ENCODE results near the gene INO80E. TPM values are rescaled to one million over a fixed set of nuclear protein-coding genes. Genes with fewer than 3 reads are reported as not detected.
"Not testable (repeated sequence)": the region's sequence is repeated elsewhere in the genome, so short reads cannot be mapped to it uniquely, and the experiment has no call there.

INO80E gene
- total RNA-seq, 3 donors from 2014 or later (not counting 1 experiment from before 2014, with no cell fraction given) = 75.0 to 107 (median 99.5) TPM

GRCh38 chr16:30010844-30011713 lies 15.0 kb downstream of the INO80E start, which contains the start of gene DOC2A:
TSS of gene DOC2A (minus strand) at chr16:30011027. CDS start at chr16:30010222, 805 bp downstream.
- Histone ChIP-seq H3K9me3 (ENCODE audit: control insufficient read depth, insufficient read depth, low read length) (no peaks in the 10 kb centered on the region), H3K4me3 (ENCODE audit: low read length) (no peak within 1 kb of the TSS), H3K36me3 (ENCODE audit: control insufficient read depth, insufficient read depth, low read length) (no peaks in the 10 kb centered on the region), H3K27ac (ENCODE audit: low read length) (no peak within 1 kb of the TSS), H3K4me1 (ENCODE audit: control insufficient read depth, insufficient read depth, low read length) (peaks cover 14% of the 10 kb centered on the region), H3K27me3 (ENCODE audit: control insufficient read depth, insufficient read depth, low read length) (peaks cover 13% of the 10 kb centered on the region)
- ATAC-seq (peak; percentile 59 to 91 (median 75)), DNase-seq (peak in 1 of 2 donors; percentile 56)
- Mint-ChIP-seq H3K27ac (no peak within 1 kb of the TSS), H3K27me3 (ENCODE audit: low read depth in 2 of 2) (peaks cover 7 to 29% of the 10 kb centered on the region in 2 donors), H3K4me3 (peak within 1 kb of the TSS; percentile 85), H3K36me3 (no peaks in the 10 kb centered on the region), H3K9me3 (no peaks in the 10 kb centered on the region), H3K4me1 (peaks cover 5 to 17% of the 10 kb centered on the region in 2 donors)
- intact Hi-C loops (cut with micrococcal nuclease) = no loop called here
- no peak for TF ChIP-seq CTCF (IDR thresholded peaks at IDR 0.05)
- under 1% methylated on average over 99 of the region's 99 CpGs for WGBS (ENCODE audit: insufficient coverage)

- Histone ChIP-seq H3K27ac (ENCODE audit: low read length) (no peak overlapping the region), H3K4me1 (ENCODE audit: control insufficient read depth, insufficient read depth, low read length) (peaks cover 14% of the 10 kb centered on the region), H3K36me3 (ENCODE audit: control insufficient read depth, insufficient read depth, low read length) (no peaks in the 10 kb centered on the region), H3K9me3 (ENCODE audit: control insufficient read depth, insufficient read depth, low read length) (no peaks in the 10 kb centered on the region), H3K4me3 (ENCODE audit: low read length) (no peak overlapping the region), H3K27me3 (ENCODE audit: control insufficient read depth, insufficient read depth, low read length) (peaks cover 13% of the 10 kb centered on the region)
- Mint-ChIP-seq H3K27me3 (ENCODE audit: low read depth in 2 of 2) (peaks cover 7 to 32% of the 10 kb centered on the region in 2 donors), H3K4me1 (peaks cover 5 to 17% of the 10 kb centered on the region in 2 donors), H3K36me3 (no peaks in the 10 kb centered on the region), H3K9me3 (no peaks in the 10 kb centered on the region), H3K27ac (no peak overlapping the region), H3K4me3 (peak overlapping the region; percentile 85)
- ATAC-seq (no peak), DNase-seq (no peak)
- 25% methylated on average over 30 of the region's 31 CpGs for WGBS (ENCODE audit: insufficient coverage)
- intact Hi-C loops (cut with micrococcal nuclease) = no loop called here
- no peak for TF ChIP-seq CTCF (IDR thresholded peaks at IDR 0.05)
These were observed 15.9 kb downstream of the INO80E start for GRCh38 chr16:30011714-30012504.

GRCh38 chr16:30012598-30012997 lies 16.6 kb downstream of the INO80E start:
- ATAC-seq; DNase-seq; H3K9me3 Mint-ChIP-seq; H3K36me3 Mint-ChIP-seq; H3K4me3 Mint-ChIP-seq; H3K27ac Mint-ChIP-seq; H3K27ac ChIP-seq (ENCODE audit: low read length); intact Hi-C loops (cut with micrococcal nuclease); H3K9me3 ChIP-seq (ENCODE audit: control insufficient read depth, insufficient read depth, low read length); H3K4me3 ChIP-seq (ENCODE audit: low read length); H3K36me3 ChIP-seq (ENCODE audit: control insufficient read depth, insufficient read depth, low read length): not testable (repeated sequence)
- 89% methylated on average over 10 of the region's 14 CpGs for WGBS (ENCODE audit: insufficient coverage)
- peaks cover 14% of the 10 kb centered on the region for H3K4me1 ChIP-seq (ENCODE audit: control insufficient read depth, insufficient read depth, low read length)
- Mint-ChIP-seq H3K4me1 (peaks cover 5 to 17% of the 10 kb centered on the region in 2 donors), H3K27me3 (ENCODE audit: low read depth in 2 of 2) (peaks cover 7 to 32% of the 10 kb centered on the region in 2 donors)
- H3K27me3 ChIP-seq (ENCODE audit: control insufficient read depth, insufficient read depth, low read length) = peaks cover 13% of the 10 kb centered on the region

GRCh38 chr16:30015450-30015849 lies 19.4 kb downstream of the INO80E start:
- H3K27me3 ChIP-seq (ENCODE audit: control insufficient read depth, insufficient read depth, low read length); ATAC-seq; H3K4me3 ChIP-seq (ENCODE audit: low read length); H3K9me3 Mint-ChIP-seq; H3K36me3 ChIP-seq (ENCODE audit: control insufficient read depth, insufficient read depth, low read length); intact Hi-C loops (cut with micrococcal nuclease); H3K27ac ChIP-seq (ENCODE audit: low read length); H3K9me3 ChIP-seq (ENCODE audit: control insufficient read depth, insufficient read depth, low read length); H3K4me3 Mint-ChIP-seq; H3K27ac Mint-ChIP-seq; DNase-seq; H3K36me3 Mint-ChIP-seq; H3K4me1 ChIP-seq (ENCODE audit: control insufficient read depth, insufficient read depth, low read length): not testable (repeated sequence)
- H3K27me3 Mint-ChIP-seq (ENCODE audit: low read depth in 2 of 2) = peaks cover 7 to 20% of the 10 kb centered on the region in 2 donors
- WGBS (ENCODE audit: insufficient coverage) = 99% methylated on average over 7 of the region's 7 CpGs
- H3K4me1 Mint-ChIP-seq = peaks cover 5 to 13% of the 10 kb centered on the region in 2 donors
